Measurements from ENCODE around the gene EPHA6. TPM values are rescaled to one million over a fixed set of nuclear protein-coding genes. Genes with fewer than 3 reads are reported as not detected.
A peak's percentile ranks its signal among the peaks of the same experiment; 100 is the strongest.

Gene EPHA6
- total RNA-seq, 1 donor from 2014 or later, result 0.11 TPM

- Mint-ChIP-seq H3K9me3 (no peaks in the 10 kb centered on the region), H3K4me1 (no peaks in the 10 kb centered on the region), H3K36me3 (no peaks in the 10 kb centered on the region), H3K4me3 (no peak overlapping the region), H3K27me3 (ENCODE audit: insufficient read depth, low read depth) (no peaks in the 10 kb centered on the region), H3K27ac (no peak overlapping the region)
- no peak overlapping the region for H2AFZ ChIP-seq (replicated peaks)
- no peaks in the 10 kb centered on the region for H3K9me3 ChIP-seq (ENCODE audit: low read depth)
- TF ChIP-seq, protein P1, sequence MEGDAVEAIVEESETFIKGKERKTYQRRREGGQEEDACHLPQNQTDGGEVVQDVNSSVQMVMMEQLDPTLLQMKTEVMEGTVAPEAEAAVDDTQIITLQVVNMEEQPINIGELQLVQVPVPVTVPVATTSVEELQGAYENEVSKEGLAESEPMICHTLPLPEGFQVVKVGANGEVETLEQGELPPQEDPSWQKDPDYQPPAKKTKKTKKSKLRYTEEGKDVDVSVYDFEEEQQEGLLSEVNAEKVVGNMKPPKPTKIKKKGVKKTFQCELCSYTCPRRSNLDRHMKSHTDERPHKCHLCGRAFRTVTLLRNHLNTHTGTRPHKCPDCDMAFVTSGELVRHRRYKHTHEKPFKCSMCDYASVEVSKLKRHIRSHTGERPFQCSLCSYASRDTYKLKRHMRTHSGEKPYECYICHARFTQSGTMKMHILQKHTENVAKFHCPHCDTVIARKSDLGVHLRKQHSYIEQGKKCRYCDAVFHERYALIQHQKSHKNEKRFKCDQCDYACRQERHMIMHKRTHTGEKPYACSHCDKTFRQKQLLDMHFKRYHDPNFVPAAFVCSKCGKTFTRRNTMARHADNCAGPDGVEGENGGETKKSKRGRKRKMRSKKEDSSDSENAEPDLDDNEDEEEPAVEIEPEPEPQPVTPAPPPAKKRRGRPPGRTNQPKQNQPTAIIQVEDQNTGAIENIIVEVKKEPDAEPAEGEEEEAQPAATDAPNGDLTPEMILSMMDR (IDR thresholded peaks at IDR 0.05), result peak; percentile 83
- no peak for TF ChIP-seq EZH2phosphoT487 (IDR thresholded peaks at IDR 0.05)
- no peak for TF ChIP-seq EZH2 (IDR thresholded peaks at IDR 0.05)
- no peak overlapping the region for H3K4me3 ChIP-seq
- no peaks in the 10 kb centered on the region for H4K20me1 ChIP-seq (ENCODE audit: low read depth)
- peak; percentile 72 for DNase-seq (ENCODE audit: low spot score)
- H3K4me2 ChIP-seq, result no peak overlapping the region
- no peaks in the 10 kb centered on the region for H3F3A ChIP-seq (ENCODE audit: low read depth)
- H3K9ac ChIP-seq, result no peak overlapping the region
- H3K27ac ChIP-seq, result no peak overlapping the region
- H3K79me2 ChIP-seq (ENCODE audit: low read depth), result no peaks in the 10 kb centered on the region
- no peaks in the 10 kb centered on the region for H3K36me3 ChIP-seq
- no peaks in the 10 kb centered on the region for H3K4me1 ChIP-seq
- no peaks in the 10 kb centered on the region for H3K27me3 ChIP-seq
These were observed 48.8 kb downstream of the EPHA6 start for GRCh38 chr3:96863129-96863740.

- H3K27ac Mint-ChIP-seq, result no peak overlapping the region
These were observed 51.2 kb downstream of the EPHA6 start for GRCh38 chr3:96865605-96866004.

GRCh38 chr3:96869316-96869715 is 54.9 kb downstream of the EPHA6 start:
- Histone ChIP-seq H3K9me3 (ENCODE audit: low read depth) (no peaks in the 10 kb centered on the region), H4K20me1 (ENCODE audit: low read depth) (no peaks in the 10 kb centered on the region), H3K4me1 (no peaks in the 10 kb centered on the region), H3K79me2 (ENCODE audit: low read depth) (no peaks in the 10 kb centered on the region), H3K9ac (no peak overlapping the region), H3K27me3 (no peaks in the 10 kb centered on the region), H3F3A (ENCODE audit: low read depth) (no peaks in the 10 kb centered on the region), H2AFZ (replicated peaks) (no peak overlapping the region), H3K4me2 (no peak overlapping the region), H3K36me3 (no peaks in the 10 kb centered on the region), H3K27ac (no peak overlapping the region), H3K4me3 (no peak overlapping the region)
- Mint-ChIP-seq H3K36me3 (no peaks in the 10 kb centered on the region), H3K9me3 (no peaks in the 10 kb centered on the region), H3K4me1 (no peaks in the 10 kb centered on the region), H3K27ac (no peak overlapping the region), H3K27me3 (ENCODE audit: insufficient read depth, low read depth) (peaks cover 2% of the 10 kb centered on the region), H3K4me3 (no peak overlapping the region)
- no peak for DNase-seq (ENCODE audit: low spot score)
- TF ChIP-seq EZH2phosphoT487 (IDR thresholded peaks at IDR 0.05) (no peak), EZH2 (IDR thresholded peaks at IDR 0.05) (no peak)
- TF ChIP-seq, protein P1 (IDR thresholded peaks at IDR 0.05), result no peak

More at GRCh38 chr3:96865605-96866004, 51.2 kb downstream of the EPHA6 start:
- H3K4me3 Mint-ChIP-seq, result no peak overlapping the region
- H3K79me2 ChIP-seq (ENCODE audit: low read depth), result no peaks in the 10 kb centered on the region
- H3K9ac ChIP-seq, result no peak overlapping the region
- H3K27me3 ChIP-seq, result no peaks in the 10 kb centered on the region
- no peaks in the 10 kb centered on the region for H3K4me1 ChIP-seq
- H3K4me1 Mint-ChIP-seq, result no peaks in the 10 kb centered on the region
- no peaks in the 10 kb centered on the region for H4K20me1 ChIP-seq (ENCODE audit: low read depth)
- peaks cover 2% of the 10 kb centered on the region for H3K27me3 Mint-ChIP-seq (ENCODE audit: insufficient read depth, low read depth)
- H3K9me3 ChIP-seq (ENCODE audit: low read depth), result no peaks in the 10 kb centered on the region
- no peak overlapping the region for H3K4me3 ChIP-seq
- no peak overlapping the region for H3K27ac ChIP-seq
- H3K36me3 ChIP-seq, result no peaks in the 10 kb centered on the region
- no peak overlapping the region for H3K4me2 ChIP-seq
- no peaks in the 10 kb centered on the region for H3K9me3 Mint-ChIP-seq
- H2AFZ ChIP-seq (replicated peaks), result no peak overlapping the region
- no peaks in the 10 kb centered on the region for H3F3A ChIP-seq (ENCODE audit: low read depth)
- no peaks in the 10 kb centered on the region for H3K36me3 Mint-ChIP-seq
- TF ChIP-seq EZH2 (IDR thresholded peaks at IDR 0.05) (no peak), EZH2phosphoT487 (IDR thresholded peaks at IDR 0.05) (no peak)
- TF ChIP-seq, protein P1 (IDR thresholded peaks at IDR 0.05), result no peak
- DNase-seq (ENCODE audit: low spot score), result no peak

Measured in neural progenitor cell (in vitro differentiated cells).